Sigmoid colon (tissue), 7 donors: Measurements from ENCODE around the gene AATF. TPM values are rescaled to one million over a fixed set of nuclear protein-coding genes. Genes with fewer than 3 reads are reported as not detected.

Source experiments
- DNase-seq: peaks from one replicate; pipeline ENCODE4 v3.0.0-alpha.2; 2019
- H3K27ac ChIP-seq, 4 donors: fragments of 200-600 bp; sonication (generic); one replicate each; pipeline ENCODE4 v1.5.1; 2016 to 2019; ENCODE audit warnings: mild to moderate bottlenecking in 1 of 4
- H3K27me3 ChIP-seq, 3 donors: fragments of 200-600 bp; sonication (generic); one replicate each; pipeline ENCODE4 v1.5.1; 2019; ENCODE audit warnings: mild to moderate bottlenecking in 1 of 3
- H3K36me3 ChIP-seq, 4 donors: fragments of 200-600 bp; sonication (generic); one replicate each; pipeline ENCODE4 v1.5.1; 2016 to 2019
- H3K4me1 ChIP-seq, 4 donors: fragments of 200-600 bp; sonication (generic); one replicate each; pipeline ENCODE4 v1.5.1; 2017 to 2019
- H3K4me3 ChIP-seq, 4 donors: fragments of 200-600 bp; sonication (generic); one replicate each; pipeline ENCODE4 v1.5.1; 2017 to 2019; ENCODE audit warnings: mild to moderate bottlenecking in 2 of 4, moderate library complexity in 1 of 4
- H3K9me3 ChIP-seq, 4 donors: fragments of 200-600 bp in 3 of 4; sonication (generic) in 3 of 4; one replicate each; pipeline versions ENCODE4 v1.5.1 to v1.6.1; 2013 to 2019
- CTCF ChIP-seq, 4 experiments: fragments of 450-650 bp in 3 of 4; fragments of 200-600 bp in 1 of 4; IDR thresholded peaks; one replicate each; pipeline ENCODE4 v1.5.1; 2016 to 2019; ENCODE audit warnings: antibody characterized with exemption in 4 of 4, mild to moderate bottlenecking in 3 of 4, moderate library complexity in 2 of 4
- EP300 ChIP-seq, 4 donors: sonication (generic); formaldehyde crosslinking; IDR thresholded peaks; one replicate each; pipeline ENCODE4 v1.6.1; 2017; ENCODE audit warnings: antibody characterized with exemption in 4 of 4
- POLR2A ChIP-seq, 2 donors: fragments of 450-650 bp; IDR thresholded peaks; one replicate each; pipeline ENCODE4 v1.6.1; 2016; ENCODE audit warnings: antibody characterized with exemption in 2 of 2, mild to moderate bottlenecking in 2 of 2, moderate library complexity in 2 of 2
- POLR2AphosphoS5 ChIP-seq, 4 donors: sonication (generic); formaldehyde crosslinking; IDR thresholded peaks; one replicate each; pipeline ENCODE4 v1.6.1; 2017; ENCODE audit warnings: antibody characterized with exemption in 4 of 4
- WGBS, 2 donors: extraction: QIAGEN DNeasy Blood & Tissue Kit; methylation state at CpG; one replicate each; pipeline ENCODE4 v1.1.7; 2013; 5-methylcytosine and 5-hydroxymethylcytosine counted together
- intact Hi-C: fragments of 100-400 bp; cut with DNase I; formaldehyde crosslinking; loops from one replicate; pipeline ENCODE4 v1.15.1; 2023
- polyA plus RNA-seq, 3 donors: library from polyadenylated mRNA; stranded (reverse); fragments of 200-250 nt; gene quantifications; one replicate each; pipeline ENCODE4 v1.2.3, GENCODE V29; 2013
- total RNA-seq, 4 donors: library from RNA; depleted of rRNA; stranded (reverse); fragments of >200 nt; gene quantifications; one replicate each; pipeline ENCODE4 v1.1.0, GENCODE V29; 2016
- donor health status: healthy with polysubstance abuse.
- donor health status: Bipolar disorder and iron deficiency.
- donor health status: healthy.

AATF gene
- total and polyA plus RNA-seq, 7 donors: 27.6 to 38.3 (median 33.2) TPM

DNA sequence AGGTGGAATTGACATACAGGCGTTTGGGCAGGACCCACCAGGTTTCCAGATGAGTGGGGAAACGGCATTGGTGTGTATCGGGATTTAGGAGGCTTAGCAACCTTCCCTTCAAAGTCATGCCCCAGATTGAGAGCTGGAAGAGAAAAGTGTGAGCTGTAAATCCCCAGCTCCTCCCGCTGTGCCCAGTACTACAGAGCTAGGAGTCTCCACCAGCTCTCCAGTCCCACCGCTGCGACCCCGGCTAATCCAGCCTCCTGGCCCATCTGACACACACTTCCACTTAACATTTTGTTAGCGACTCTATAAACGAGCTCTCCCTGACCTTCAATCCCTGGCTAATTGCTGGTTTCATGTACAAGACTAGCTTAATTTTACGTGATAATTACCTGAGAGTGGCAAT lies 41.3 kb upstream of the AATF start:
- TF ChIP-seq POLR2AphosphoS5 (IDR thresholded peaks at IDR 0.05): no peak
- no peak for TF ChIP-seq CTCF (IDR thresholded peaks at IDR 0.05)
- TF ChIP-seq EP300 (IDR thresholded peaks at IDR 0.05): no peak
- no peak for TF ChIP-seq POLR2A (IDR thresholded peaks at IDR 0.05)
- no peak overlapping the region for H3K27ac ChIP-seq
- DNase-seq: no peak
- no peaks in the 10 kb centered on the region for H3K36me3 ChIP-seq
- H3K27me3 ChIP-seq: peaks cover 0 to 54% (median 21%) of the 10 kb centered on the region in 3 donors
- intact Hi-C loops: no loop called here
- H3K4me1 ChIP-seq: no peaks in the 10 kb centered on the region
- H3K4me3 ChIP-seq: no peak overlapping the region
- 60 to 65% methylated on average over 10 of the region's 10 CpGs for WGBS, 2 donors
- H3K9me3 ChIP-seq: no peaks in the 10 kb centered on the region

GRCh38 chr17:36910513-36910912 lies 38.2 kb upstream of the AATF start:
- Histone ChIP-seq H3K27me3 (peaks cover 0 to 65% (median 32%) of the 10 kb centered on the region in 3 donors), H3K36me3 (no peaks in the 10 kb centered on the region), H3K4me3 (no peak overlapping the region), H3K27ac (no peak overlapping the region), H3K9me3 (no peaks in the 10 kb centered on the region), H3K4me1 (no peaks in the 10 kb centered on the region)
- intact Hi-C loops: no loop called here
- no peak for DNase-seq
- no peak for TF ChIP-seq POLR2A (IDR thresholded peaks at IDR 0.05)
- TF ChIP-seq EP300 (IDR thresholded peaks at IDR 0.05): no peak
- TF ChIP-seq POLR2AphosphoS5 (IDR thresholded peaks at IDR 0.05): no peak
- no peak for TF ChIP-seq CTCF (IDR thresholded peaks at IDR 0.05)
- WGBS, 2 donors: 78 to 81% methylated on average over 5 of the region's 5 CpGs

DNA sequence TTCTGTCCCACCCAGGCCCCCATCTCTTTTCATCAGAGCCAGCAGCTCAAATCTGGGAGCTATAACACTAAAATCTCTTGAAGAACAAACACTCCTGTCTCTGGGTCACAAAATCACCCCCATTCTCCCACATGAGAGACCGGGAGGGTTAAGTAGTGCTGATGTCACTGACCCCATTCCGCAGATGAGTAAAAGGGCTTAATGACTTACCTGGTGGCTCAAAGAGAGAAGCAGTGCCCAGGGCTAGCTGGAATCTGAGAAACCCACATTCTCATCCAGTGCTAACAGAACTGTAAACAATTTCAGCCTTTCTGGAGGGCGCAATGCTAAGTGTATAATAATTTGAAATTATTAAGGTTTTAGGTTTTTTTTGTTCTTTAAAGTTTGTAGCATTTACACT lies 37.8 kb upstream of the AATF start:
- Histone ChIP-seq H3K4me1 (no peaks in the 10 kb centered on the region), H3K4me3 (no peak overlapping the region), H3K27me3 (peaks cover 0 to 63% (median 32%) of the 10 kb centered on the region in 3 donors), H3K9me3 (no peaks in the 10 kb centered on the region), H3K36me3 (no peaks in the 10 kb centered on the region), H3K27ac (no peak overlapping the region)
- WGBS, 2 donors: 58 to 72% methylated on average over 3 of the region's 3 CpGs
- TF ChIP-seq EP300 (IDR thresholded peaks at IDR 0.05): no peak
- no peak for TF ChIP-seq POLR2A (IDR thresholded peaks at IDR 0.05)
- no peak for TF ChIP-seq POLR2AphosphoS5 (IDR thresholded peaks at IDR 0.05)
- TF ChIP-seq CTCF (IDR thresholded peaks at IDR 0.05): no peak
- intact Hi-C loops: no loop called here
- no peak for DNase-seq

GRCh38 chr17:36913132-36913531 lies 35.6 kb upstream of the AATF start:
- no peak for DNase-seq
- Histone ChIP-seq H3K9me3 (no peaks in the 10 kb centered on the region), H3K27me3 (peaks cover 0 to 48% (median 23%) of the 10 kb centered on the region in 3 donors), H3K4me3 (no peak overlapping the region), H3K4me1 (no peaks in the 10 kb centered on the region), H3K36me3 (no peaks in the 10 kb centered on the region), H3K27ac (no peak overlapping the region)
- TF ChIP-seq EP300 (IDR thresholded peaks at IDR 0.05) (no peak), POLR2A (IDR thresholded peaks at IDR 0.05) (no peak), CTCF (IDR thresholded peaks at IDR 0.05) (no peak), POLR2AphosphoS5 (IDR thresholded peaks at IDR 0.05) (no peak)
- intact Hi-C loops: no loop called here
- WGBS, 2 donors: 40 to 44% methylated on average over 5 of the region's 5 CpGs

- intact Hi-C loops: no loop called here
- Histone ChIP-seq H3K4me1 (no peaks in the 10 kb centered on the region), H3K4me3 (no peak overlapping the region), H3K27me3 (peaks cover 9 to 55% (median 33%) of the 10 kb centered on the region in 3 donors), H3K9me3 (no peaks in the 10 kb centered on the region), H3K27ac (no peak overlapping the region), H3K36me3 (no peaks in the 10 kb centered on the region)
- WGBS, 2 donors: 48 to 53% methylated on average over 3 of the region's 3 CpGs
- no peak for DNase-seq
- TF ChIP-seq CTCF (IDR thresholded peaks at IDR 0.05) (no peak), POLR2A (IDR thresholded peaks at IDR 0.05) (no peak), POLR2AphosphoS5 (IDR thresholded peaks at IDR 0.05) (no peak), EP300 (IDR thresholded peaks at IDR 0.05) (no peak)
Measured at GRCh38 chr17:36918211-36918691, 30.5 kb upstream of the AATF start.
